ENCODE results near the gene MCUB.

- TF ChIP-seq POLR2A (IDR thresholded peaks at IDR 0.05) (no peak), CTCF (IDR thresholded peaks at IDR 0.05) (no peak), POLR2AphosphoS5 (IDR thresholded peaks at IDR 0.05; ENCODE audit: insufficient read depth in 1 of 2, low read depth in 1 of 2) (no peak)
These were observed 11.4 kb downstream of the MCUB start for GRCh38 chr4:109571494-109571893.
